ENCODE data around the gene FCSK. TPM values are rescaled to one million over a fixed set of nuclear protein-coding genes. Genes with fewer than 3 reads are reported as not detected.

The FCSK gene
- total RNA-seq, 1 donor from 2014 or later = 8.2 TPM

GRCh38 chr16:70429888-70430666, 24.3 kb upstream of the FCSK start:
- DNase-seq = no peak
- no peak for ATAC-seq
- intact Hi-C loops (cut with micrococcal nuclease) = no loop called here

- DNase-seq (no peak), ATAC-seq (no peak)
- intact Hi-C loops (cut with micrococcal nuclease) = no loop called here
These were observed 23.5 kb upstream of the FCSK start for GRCh38 chr16:70430667-70431536.

GRCh38 chr16:70432356-70432722, 22.1 kb upstream of the FCSK start:
- no peak for DNase-seq
- intact Hi-C loops (cut with micrococcal nuclease) = no loop called here
- no peak for ATAC-seq

GRCh38 chr16:70432723-70433457, 21.5 kb upstream of the FCSK start:
- intact Hi-C loops (cut with micrococcal nuclease) = no loop called here
- peak; percentile 68 for DNase-seq

GRCh38 chr16:70433458-70434103, 20.8 kb upstream of the FCSK start:
- intact Hi-C loops (cut with micrococcal nuclease) = no loop called here
- ATAC-seq (peak; percentile 61), DNase-seq (peak; percentile 76)

More at GRCh38 chr16:70432723-70433457, 21.5 kb upstream of the FCSK start:
- ATAC-seq = peak; percentile 3

- DNase-seq (no peak), ATAC-seq (no peak)
- intact Hi-C loops (cut with micrococcal nuclease) = no loop called here
These were observed 19.7 kb upstream of the FCSK start for GRCh38 chr16:70434484-70435260.

- ATAC-seq (no peak), DNase-seq (no peak)
- intact Hi-C loops (cut with micrococcal nuclease) = no loop called here
These were observed 17.3 kb upstream of the FCSK start for GRCh38 chr16:70437017-70437581.

GRCh38 chr16:70437582-70438557, 16.5 kb upstream of the FCSK start:
- DNase-seq (no peak), ATAC-seq (no peak)

GRCh38 chr16:70438585-70438968, 15.8 kb upstream of the FCSK start:
- peak; percentile 11 for ATAC-seq
- DNase-seq = peak; percentile 63
- intact Hi-C loops (cut with micrococcal nuclease) = no loop called here

More at GRCh38 chr16:70437582-70438557, 16.5 kb upstream of the FCSK start:
- intact Hi-C loops (cut with micrococcal nuclease) = no loop called here

- intact Hi-C loops (cut with micrococcal nuclease) = no loop called here
- peak; percentile 98 for ATAC-seq
- peak; percentile 97 for DNase-seq
These were observed 15.2 kb upstream of the FCSK start, which contains the start of gene ST3GAL2 for GRCh38 chr16:70438969-70439862. Gene ST3GAL2, minus strand, starts transcription at chr16:70439100. Its CDS starts 40,570 bp downstream, at chr16:70398530.

GRCh38 chr16:70440009-70440692, 14.2 kb upstream of the FCSK start:
- ATAC-seq (no peak), DNase-seq (no peak)
- intact Hi-C loops (cut with micrococcal nuclease) = loop anchor here (10.0 kb wide), 1 partner anchor 45 kb away; no protein-coding TSS in a partner anchor

GRCh38 chr16:70441406-70441990, 12.9 kb upstream of the FCSK start:
- DNase-seq = no peak
- no peak for ATAC-seq
- intact Hi-C loops (cut with micrococcal nuclease) = loop anchor here (10.0 kb wide), 1 partner anchor 47 kb away; no protein-coding TSS in a partner anchor

- DNase-seq (no peak), ATAC-seq (no peak)
- intact Hi-C loops (cut with micrococcal nuclease) = loop anchor here (10.0 kb wide), 1 partner anchor 48 kb away; no protein-coding TSS in a partner anchor
These were observed 12.1 kb upstream of the FCSK start for GRCh38 chr16:70442344-70442743.

GRCh38 chr16:70444249-70445063, 9.9 kb upstream of the FCSK start:
- DNase-seq (no peak), ATAC-seq (no peak)
- intact Hi-C loops (cut with micrococcal nuclease) = loop anchor here (10.0 kb wide), 1 partner anchor 50 kb away; no protein-coding TSS in a partner anchor
